PC-3 (cell line): ENCODE data around the gene GFM1. TPM values are rescaled to one million over a fixed set of nuclear protein-coding genes. Genes with fewer than 3 reads are reported as not detected.

ENCODE experiments used
- ATAC-seq: fragments of 200-7000 bp; cut with Tn5 transposase; 2 replicates; pipeline ENCODE4 v1.9.1; 2020; ENCODE audit warnings: mild to moderate bottlenecking, moderate library complexity
- BruUV-seq: library from RNA; stranded (reverse); fragments of 400-500 nt; replicated peaks from 2 replicates; lab custom pipeline; 2021; lab: Mats Ljungman, UMichigan
- CTCF ChIA-PET: fragments of 300-600 bp; sonication (Branson Sonifier 250); formaldehyde crosslinking; loops from one replicate; lab custom pipeline; 2022; ENCODE audit warnings: antibody characterized with exemption; lab: Charles Lee
- POLR2A ChIA-PET: fragments of 300-600 bp; sonication (Branson Sonifier 250); formaldehyde crosslinking; loops from one replicate; lab custom pipeline; 2022; ENCODE audit warnings: antibody characterized with exemption; ENCODE audit not compliant: unreplicated experiment; lab: Charles Lee
- DNase-seq: peaks from one replicate; pipeline ENCODE4 v3.0.0-alpha.2; 2015
- H2AFZ ChIP-seq: fragments of 300-600 bp; sonication (generic); 2 replicates; pipeline ENCODE4 v1.6.0; 2016; ENCODE audit warnings: antibody characterized with exemption, low read length
- H3F3A ChIP-seq: fragments of 300-600 bp; sonication (generic); one replicate; pipeline ENCODE4 v1.6.0; 2017; ENCODE audit warnings: antibody characterized with exemption, low read length, control low read depth, mild to moderate bottlenecking; ENCODE audit not compliant: unreplicated experiment
- H3K27ac ChIP-seq: fragments of 300-600 bp; sonication (generic); 2 replicates; pipeline ENCODE4 v1.5.1; 2016; ENCODE audit warnings: mild to moderate bottlenecking, low read length
- H3K27me3 ChIP-seq: fragments of 300-600 bp; sonication (generic); 2 replicates; pipeline ENCODE4 v1.6.1; 2016; ENCODE audit warnings: low read length, mixed read lengths
- H3K36me3 ChIP-seq: fragments of 300-600 bp; sonication (generic); 2 replicates; pipeline ENCODE4 v1.6.1; 2016; ENCODE audit warnings: low read depth, mixed run types, low read length, mixed read lengths
- H3K4me1 ChIP-seq: fragments of 300-600 bp; sonication (generic); 2 replicates; pipeline ENCODE4 v1.5.1; 2016; ENCODE audit warnings: low read length; ENCODE audit not compliant: insufficient read depth
- H3K4me2 ChIP-seq: fragments of 300-600 bp; sonication (generic); 2 replicates; pipeline ENCODE4 v1.6.0; 2016; ENCODE audit warnings: low read length
- H3K4me3 ChIP-seq: fragments of 300-600 bp; sonication (generic); 2 replicates; pipeline ENCODE4 v1.5.1; 2016; ENCODE audit warnings: mild to moderate bottlenecking, low read length, mixed read lengths
- H3K79me2 ChIP-seq: fragments of 300-600 bp; sonication (generic); 2 replicates; pipeline ENCODE4 v1.6.1; 2017; ENCODE audit warnings: low read length, mixed read lengths
- H3K9ac ChIP-seq: fragments of 300-600 bp; sonication (generic); 2 replicates; pipeline ENCODE4 v1.6.0; 2016; ENCODE audit warnings: mild to moderate bottlenecking, low read length
- H3K9me2 ChIP-seq: fragments of 300-600 bp; sonication (generic); replicated peaks from 2 replicates; pipeline ENCODE4 v1.6.1; 2016; ENCODE audit warnings: mixed run types, low read length, mixed read lengths
- H3K9me3 ChIP-seq: fragments of 300-600 bp; sonication (generic); 2 replicates; pipeline ENCODE4 v1.6.1; 2016; ENCODE audit warnings: low read length, mixed read lengths
- H4K20me1 ChIP-seq: fragments of 300-600 bp; sonication (generic); 2 replicates; pipeline ENCODE4 v1.6.1; 2016; ENCODE audit warnings: low read length, mixed read lengths
- CTCF ChIP-seq: fragments of 300-600 bp; sonication (generic); conservative IDR thresholded peaks from 2 replicates; pipeline ENCODE4 v1.5.1; 2017; ENCODE audit warnings: antibody characterized with exemption, low read depth, mild to moderate bottlenecking, low read length
- EZH2 ChIP-seq: fragments of 300-600 bp; sonication (generic); IDR thresholded peaks from one replicate; pipeline ENCODE4 v1.6.1; 2017; ENCODE audit warnings: antibody characterized with exemption, mild to moderate bottlenecking, low read length; ENCODE audit not compliant: unreplicated experiment
- EZH2phosphoT487 ChIP-seq: fragments of 300-600 bp; sonication (generic); IDR thresholded peaks from 2 replicates; pipeline ENCODE4 v1.6.1; 2018; ENCODE audit warnings: mild to moderate bottlenecking, antibody characterized with exemption, low read length, borderline replicate concordance
- intact Hi-C: fragments of 100-400 bp; cut with micrococcal nuclease; formaldehyde crosslinking; loops from 2 replicates; pipeline ENCODE4 v1.9.0; 2023
- total RNA-seq: library from RNA; depleted of rRNA; stranded (reverse); fragments of >200 nt; gene quantifications from 2 replicates; pipeline ENCODE4 v1.2.3, GENCODE V29; 2014

The GFM1 gene
- total RNA-seq, 1 experiment from 2014 or later: 37.5 TPM

- POLR2A ChIA-PET: interaction anchor here (0.5 to 0.6 kb wide), 2 partner anchors 15 to 148 kb away, joined by 3 read pairs; partner anchors contain the start of gene MLF1
- H3K4me1 ChIP-seq: peaks cover 42% of the 10 kb centered on the region
Measured at GRCh38 chr3:158718490-158719170, 74.3 kb downstream of the GFM1 start.

GRCh38 chr3:158722108-158722507 lies 77.8 kb downstream of the GFM1 start:
- H3K4me2 ChIP-seq: no peak overlapping the region; the same call in 1 of the 2 replicates
- H3K79me2 ChIP-seq: peaks cover 15% of the 10 kb centered on the region; the same call in 1 of the 2 replicates
- peak overlapping the region; percentile 100 for H3K27ac ChIP-seq

More at GRCh38 chr3:158718490-158719170, 74.3 kb downstream of the GFM1 start:
- Histone ChIP-seq H3K36me3 (no peaks in the 10 kb centered on the region), H3K4me2 (peak overlapping the region; percentile 61), H3K9me2 (no peaks in the 10 kb centered on the region), H3K9me3 (no peaks in the 10 kb centered on the region), H4K20me1 (no peaks in the 10 kb centered on the region), H2AFZ (no peak overlapping the region), H3K27ac (peak overlapping the region; percentile 100), H3K27me3 (no peaks in the 10 kb centered on the region), H3K9ac (peak overlapping the region; percentile 71), H3F3A (peaks cover 1% of the 10 kb centered on the region), H3K79me2 (no peaks in the 10 kb centered on the region), H3K4me3 (no peak overlapping the region)
- CTCF ChIA-PET: interaction anchor here (1.0 to 1.2 kb wide), 2 partner anchors 9 to 46 kb away, joined by 3 read pairs; partner anchors contain the start of gene LXN
- TF ChIP-seq EZH2 (no peak), CTCF (no peak), EZH2phosphoT487 (no peak)
- DNase-seq (peak; percentile 95), ATAC-seq (peak; percentile 39)
- intact Hi-C loops: no loop called here
- TSS peak; percentile 66 for BruUV-seq

More at GRCh38 chr3:158722108-158722507, 77.8 kb downstream of the GFM1 start:
- DNase-seq: no peak
- H3F3A ChIP-seq: peaks cover 17% of the 10 kb centered on the region
- H3K4me1 ChIP-seq: peaks cover 59% of the 10 kb centered on the region
- peak overlapping the region; percentile 71 for H3K9ac ChIP-seq
- H3K9me3 ChIP-seq: no peaks in the 10 kb centered on the region
- CTCF ChIA-PET: interaction anchor here (1.1 to 1.8 kb wide), 2 partner anchors 50 to 80 kb away, joined by 6 to 11 read pairs; partner anchors contain the start of genes LXN and MFSD1
- H4K20me1 ChIP-seq: no peaks in the 10 kb centered on the region
- POLR2A ChIA-PET: no interaction called here
- no peaks in the 10 kb centered on the region for H3K9me2 ChIP-seq
- H2AFZ ChIP-seq: no peak overlapping the region
- H3K36me3 ChIP-seq: no peaks in the 10 kb centered on the region
- intact Hi-C loops: loop anchor here (2.0 kb wide), 1 partner anchor 63 kb away; no protein-coding TSS in a partner anchor
- H3K4me3 ChIP-seq: no peak overlapping the region
- H3K27me3 ChIP-seq: no peaks in the 10 kb centered on the region
- no TSS peak for BruUV-seq
- ATAC-seq: no peak
- no peak for TF ChIP-seq EZH2phosphoT487
- no peak for TF ChIP-seq CTCF
- no peak for TF ChIP-seq EZH2
